Middle frontal gyrus (tissue), 1 donor: ENCODE data around the gene TMTC1.

Experiments used
- DNase-seq: peaks from one replicate; pipeline ENCODE4 v3.0.0-alpha.2; 2015; ENCODE audit warnings: low spot score; ENCODE audit errors: extremely low spot score

TMTC1 gene

DNA sequence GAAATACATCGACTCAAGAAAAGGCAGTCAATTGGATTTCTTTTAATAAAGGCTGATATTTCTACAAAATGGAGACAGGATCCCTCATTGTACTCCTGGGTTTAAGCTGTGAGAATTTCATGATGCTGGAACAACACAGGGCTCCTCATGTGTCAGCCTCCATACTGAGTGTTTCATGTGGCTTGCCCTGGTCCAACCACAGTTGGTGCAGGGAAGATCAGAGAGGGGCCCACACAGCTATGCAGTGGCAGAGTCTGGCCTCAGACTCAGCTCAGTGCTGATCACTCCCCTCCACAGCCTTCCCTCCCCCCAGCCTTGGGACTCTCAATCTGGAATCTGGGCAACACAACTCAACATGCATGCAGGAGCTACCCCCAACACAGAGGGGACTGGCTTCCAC is 163.7 kb downstream of the TMTC1 start:
- DNase-seq: no peak

DNA sequence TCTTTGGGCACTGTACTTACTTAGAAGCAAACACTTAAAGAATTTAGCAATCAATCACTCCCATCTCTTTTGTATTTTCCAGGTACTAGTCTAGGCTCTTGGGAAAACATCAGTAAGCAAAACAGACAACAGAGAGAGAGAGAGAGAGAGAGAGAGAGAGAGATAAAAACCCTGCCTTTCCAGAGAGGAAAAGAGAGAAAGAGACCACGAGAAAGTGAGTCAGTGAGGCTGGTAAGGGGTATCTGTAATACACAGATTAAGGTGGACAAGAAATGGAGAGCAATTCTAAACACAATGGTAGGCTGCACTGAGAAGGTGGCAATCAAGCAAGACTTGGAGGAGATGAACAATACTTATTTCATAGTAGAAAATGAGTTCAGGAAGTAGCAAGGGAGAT is 166.3 kb downstream of the TMTC1 start:
- no peak for DNase-seq

DNA sequence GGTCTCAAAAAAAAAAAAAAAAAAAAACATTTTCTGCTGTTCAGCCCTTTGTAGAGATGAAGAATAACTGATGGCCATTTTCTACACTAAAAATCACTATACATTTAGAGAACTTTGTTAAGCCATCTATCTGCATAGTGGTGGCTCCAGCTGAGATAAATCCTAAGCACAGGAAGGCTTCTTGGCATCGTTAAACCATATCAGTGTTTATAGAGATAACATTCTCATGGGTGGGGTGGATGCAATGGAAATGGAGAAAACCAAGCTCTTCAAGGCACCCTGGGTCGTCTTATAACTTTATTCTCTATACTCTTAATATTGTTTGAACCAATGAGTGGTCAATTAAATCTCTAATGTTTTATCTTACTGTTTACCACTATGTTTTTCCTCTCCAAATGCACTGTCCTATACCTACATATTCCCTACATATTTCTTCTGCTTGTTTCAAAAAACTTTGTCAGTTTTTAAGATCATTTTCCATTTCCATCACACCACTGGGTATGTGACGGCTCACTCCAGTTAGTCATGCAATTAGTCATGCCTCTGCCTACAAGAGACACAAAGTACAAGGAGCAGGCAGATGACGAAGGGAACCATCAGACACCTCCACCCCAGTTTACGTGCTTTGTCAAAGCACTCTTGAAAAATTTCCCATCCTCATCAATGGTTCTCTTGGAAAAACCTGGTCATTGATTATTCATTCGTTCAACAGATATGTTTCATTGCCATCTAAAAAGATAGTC is 166.9 kb downstream of the TMTC1 start:
- no peak for DNase-seq

DNA sequence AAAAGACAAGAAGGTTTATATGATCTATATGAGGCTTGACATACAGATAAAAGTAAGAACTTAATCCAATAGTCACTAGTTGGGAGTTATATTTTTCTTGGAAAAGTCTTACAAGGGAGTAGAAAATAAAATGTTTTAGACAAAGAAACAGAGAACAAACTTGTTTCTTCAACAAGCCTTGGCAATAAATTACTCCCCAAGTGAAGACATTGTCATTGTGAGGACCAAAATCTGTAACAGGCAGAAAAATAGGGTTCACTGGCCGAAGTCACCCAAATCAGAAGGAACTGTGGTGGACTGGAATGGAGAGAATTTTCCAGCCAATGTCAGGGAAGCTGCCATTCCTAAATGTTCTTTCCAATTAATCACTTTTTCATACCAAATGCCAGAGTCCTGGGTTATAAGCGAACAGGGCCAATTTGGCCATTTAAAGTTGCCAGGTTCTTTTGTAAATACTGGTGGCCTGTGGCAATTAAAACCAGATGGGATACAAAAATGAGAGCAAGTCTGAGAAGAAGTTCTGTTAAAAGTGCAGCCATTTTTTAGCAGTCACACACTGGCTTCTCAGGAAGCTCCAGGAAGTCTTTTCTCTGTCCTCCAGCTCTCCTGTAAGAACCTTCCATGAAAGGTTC is 168.9 kb downstream of the TMTC1 start:
- DNase-seq: no peak

DNA sequence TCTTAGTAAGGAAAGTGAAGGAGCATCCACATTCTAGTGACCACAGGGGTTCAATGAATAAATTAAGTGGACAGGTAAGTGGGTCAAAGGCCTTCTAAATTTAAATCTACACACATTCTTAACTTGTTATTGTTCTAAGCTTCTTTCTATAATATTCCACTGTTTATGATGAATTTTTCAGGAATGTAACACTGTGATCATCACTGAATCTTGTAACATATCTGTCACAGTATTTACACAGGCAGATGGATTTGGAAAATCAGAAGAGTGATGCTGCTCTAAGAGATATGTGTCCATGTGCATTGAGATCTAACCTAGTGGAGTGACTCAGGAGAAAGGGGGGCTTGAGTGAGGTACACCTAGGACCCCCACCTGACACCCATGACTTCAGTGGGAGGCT is 170.8 kb downstream of the TMTC1 start:
- DNase-seq: no peak

DNA sequence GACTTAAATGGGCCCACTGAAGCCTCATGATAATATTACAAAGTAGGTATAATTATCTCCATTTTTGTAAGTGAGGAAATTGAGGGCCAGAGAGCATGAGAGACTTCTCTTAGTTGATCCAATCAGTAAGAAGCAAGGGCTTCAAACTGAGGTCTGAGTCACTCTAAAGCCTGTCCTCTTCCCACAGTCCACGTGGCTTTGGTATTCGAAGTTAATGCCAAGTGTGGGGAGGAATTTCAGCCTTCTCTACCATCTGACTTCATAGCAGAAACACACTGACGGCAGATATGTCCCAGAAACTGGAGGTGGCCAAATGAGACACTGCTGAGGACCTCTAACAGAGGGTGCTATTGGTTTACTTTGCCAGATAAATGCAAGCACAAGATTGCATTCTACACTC is 171.8 kb downstream of the TMTC1 start:
- no peak for DNase-seq

DNA sequence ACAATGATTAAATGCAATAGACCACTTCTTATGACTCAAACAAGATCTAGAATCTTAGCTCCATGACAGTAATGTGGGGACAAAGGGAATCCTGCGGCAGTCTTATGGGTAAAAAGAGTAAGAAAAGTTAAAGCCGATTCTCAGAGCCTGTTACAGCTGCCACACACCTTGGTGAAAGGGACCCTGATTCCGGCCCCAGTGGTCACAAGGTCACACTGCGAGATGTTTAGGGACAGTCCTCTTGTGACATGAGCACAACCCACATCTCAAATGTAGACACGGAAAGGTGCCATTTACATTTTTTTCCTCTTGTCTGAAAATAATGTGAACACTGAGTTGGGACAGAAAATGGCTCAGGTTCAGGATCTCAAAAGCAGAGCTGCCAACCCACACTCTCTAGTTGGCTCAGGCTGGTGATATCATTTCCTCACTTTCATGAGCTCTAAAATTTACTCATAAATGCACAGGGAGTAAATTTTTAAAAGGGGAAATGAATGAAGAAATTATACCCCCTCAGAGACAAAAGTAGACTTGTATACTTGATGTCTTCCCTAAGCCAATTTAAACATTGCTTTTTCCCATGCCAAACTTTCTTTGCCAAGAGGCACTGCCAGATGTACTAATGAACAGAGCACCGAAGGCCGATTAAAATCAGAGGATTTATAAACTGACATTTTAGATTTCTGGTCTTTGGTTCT is 173.1 kb downstream of the TMTC1 start:
- DNase-seq: no peak

DNA sequence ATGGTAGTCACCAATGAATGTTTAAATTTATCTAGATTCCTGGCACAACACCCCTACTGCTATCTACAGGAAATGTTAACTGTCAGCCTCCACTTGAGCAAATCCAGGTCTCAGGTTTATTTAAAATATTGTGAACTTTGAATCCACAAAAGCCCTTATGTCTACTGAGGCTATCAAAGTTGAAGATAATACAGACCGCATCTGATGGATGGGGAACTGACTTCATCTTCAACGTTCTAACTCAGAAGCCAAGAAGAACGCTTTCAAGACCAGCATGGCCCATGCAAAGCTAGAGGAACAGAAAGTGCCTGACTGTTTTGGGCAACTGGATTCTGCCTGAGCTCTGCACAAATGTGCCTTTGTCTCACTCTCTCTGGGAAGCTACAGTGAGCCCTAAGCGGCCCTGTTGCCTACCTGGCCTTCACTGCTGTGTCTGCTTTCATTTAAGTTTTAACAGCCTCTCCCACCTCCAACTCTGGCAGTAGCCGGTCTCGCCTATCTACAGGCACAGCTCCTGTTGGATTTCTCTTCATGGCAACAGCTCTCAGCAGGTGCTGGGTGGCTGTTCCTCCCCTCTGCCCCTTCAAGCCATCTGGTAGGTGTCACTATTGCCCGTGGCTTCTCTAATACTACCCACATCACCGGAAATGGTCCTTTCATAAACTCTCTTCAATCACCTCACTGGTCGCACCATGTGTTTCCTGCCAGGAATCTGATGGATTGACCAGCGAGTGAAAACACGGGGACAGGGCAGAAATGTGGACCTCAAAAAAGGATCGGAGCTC is 174.1 kb downstream of the TMTC1 start:
- DNase-seq: no peak

DNA sequence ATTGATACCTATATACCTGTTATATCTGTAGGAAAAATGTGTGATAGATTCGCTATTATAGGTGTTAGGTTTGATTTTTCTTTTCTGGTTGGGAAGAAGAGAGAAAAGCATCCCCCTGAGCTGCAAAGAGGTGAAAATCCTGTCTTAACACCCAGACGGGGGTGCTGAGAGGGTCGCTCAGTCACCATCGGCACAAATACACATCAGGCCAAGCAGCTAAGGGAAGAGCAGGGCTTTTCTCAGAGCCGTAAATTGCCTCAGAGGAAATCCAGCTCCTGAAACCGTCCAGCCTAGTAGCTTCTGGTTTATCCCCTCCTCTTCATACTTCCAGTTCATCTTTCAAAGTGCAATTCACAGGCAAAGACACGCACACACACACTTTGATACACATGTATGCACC is 175.2 kb downstream of the TMTC1 start:
- no peak for DNase-seq

DNA sequence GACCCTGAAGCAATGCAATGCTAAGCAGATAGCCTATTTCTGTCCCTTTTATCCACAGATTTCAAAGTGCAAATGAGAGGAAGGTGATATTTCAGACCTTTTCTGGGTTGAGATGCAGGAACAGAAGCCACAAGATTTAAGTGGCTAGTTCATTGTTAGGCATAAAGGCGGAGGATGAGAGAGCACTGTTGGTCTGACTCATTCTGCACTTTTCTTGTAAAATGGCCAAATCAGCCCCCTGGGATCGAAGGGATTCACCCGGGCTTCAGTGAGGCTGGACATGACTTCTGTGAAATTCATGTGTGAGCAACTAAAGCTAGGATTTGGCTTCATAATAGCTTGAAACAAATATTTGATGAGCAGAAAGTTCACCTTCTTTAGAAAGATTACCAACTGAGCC is 184.4 kb downstream of the TMTC1 start:
- no peak for DNase-seq

DNA sequence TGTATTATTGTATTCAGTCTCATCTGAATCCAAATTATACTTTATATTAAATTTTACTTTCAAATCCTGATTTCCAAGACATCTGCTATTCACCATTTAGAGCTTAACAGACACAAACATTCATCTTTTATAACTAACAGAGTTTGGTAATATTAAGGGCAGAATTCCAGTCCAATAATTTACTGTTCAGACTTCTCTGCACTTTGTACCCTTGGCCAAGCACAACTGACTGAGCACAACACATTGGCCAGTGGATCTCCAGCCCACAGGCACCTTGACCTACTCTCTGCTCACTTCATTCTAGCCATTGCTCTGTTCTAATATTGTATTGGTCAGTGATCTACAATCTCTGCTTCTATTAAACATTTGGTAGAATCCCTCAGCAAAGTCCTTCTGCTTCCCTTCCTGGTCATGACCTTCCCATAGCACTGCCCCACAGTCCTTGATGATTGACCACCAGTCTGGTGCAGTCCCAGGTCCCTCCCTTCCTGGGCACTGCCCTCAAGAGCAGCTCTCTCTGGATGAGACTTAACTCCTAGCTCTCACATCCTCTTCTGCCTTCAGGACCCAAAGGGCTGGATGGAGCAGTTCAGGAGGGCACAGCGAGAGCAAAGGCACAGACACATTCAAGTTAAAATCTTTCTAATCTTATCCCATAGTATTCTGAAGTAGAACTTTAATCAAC is 188.5 kb downstream of the TMTC1 start:
- no peak for DNase-seq

DNA sequence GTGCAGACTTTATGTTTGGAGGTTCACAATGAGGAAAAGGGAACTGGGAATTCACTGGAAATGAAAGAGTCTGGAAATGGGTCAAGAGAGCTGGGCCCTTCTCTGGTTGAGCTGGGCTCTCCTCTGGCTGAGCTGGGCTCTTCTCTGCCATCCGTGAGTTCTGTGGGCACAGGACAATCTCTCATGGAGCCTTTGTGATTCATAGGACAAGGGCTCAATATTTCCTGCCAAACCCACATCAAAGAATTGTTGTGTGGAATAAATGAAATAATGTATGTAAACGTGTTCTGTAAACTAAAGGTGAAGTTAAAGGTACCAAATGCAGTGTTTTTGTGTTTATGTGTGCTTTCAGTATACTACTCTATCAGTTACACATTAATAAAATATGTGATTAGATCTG is 190.7 kb downstream of the TMTC1 start:
- no peak for DNase-seq

DNA sequence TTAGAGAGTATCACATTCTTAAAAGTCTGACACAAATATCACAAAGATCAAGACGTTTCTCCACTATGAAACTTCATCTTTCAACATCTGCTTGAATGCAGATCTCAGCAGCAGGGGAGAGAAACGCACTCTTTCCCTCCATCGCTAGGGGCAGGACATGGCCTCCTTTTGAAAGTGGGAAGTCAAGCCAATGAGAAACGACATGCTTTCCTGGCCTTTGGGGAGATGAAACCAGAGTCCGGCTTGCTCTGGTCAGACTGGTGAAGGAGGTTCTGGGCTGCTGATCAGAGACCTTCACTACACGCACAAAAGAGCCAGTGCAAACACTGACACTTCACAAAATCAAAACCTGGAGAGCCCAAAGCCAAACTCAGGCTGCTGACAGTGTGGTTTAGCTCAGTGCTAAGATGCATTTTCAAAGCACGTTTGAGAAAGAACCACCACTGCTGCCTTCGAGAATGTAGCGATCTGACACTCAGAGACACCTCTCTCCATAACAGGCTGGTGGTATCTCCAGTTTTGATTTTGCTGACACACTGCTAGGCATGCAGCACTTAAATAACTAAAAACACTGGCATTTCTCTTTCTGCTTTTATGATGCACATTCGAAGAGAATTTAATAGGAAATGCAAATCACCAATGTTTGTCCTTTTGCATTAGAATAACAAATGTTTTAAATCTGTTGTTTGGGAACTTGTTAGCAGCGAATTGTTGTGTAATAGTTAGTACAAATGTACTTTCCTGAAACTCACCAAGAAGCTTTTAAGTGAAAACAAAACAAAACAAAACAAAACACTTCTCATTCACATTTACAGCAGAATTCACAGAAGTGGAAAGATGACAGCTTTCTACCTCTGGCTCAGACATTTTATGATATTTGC is 192.4 kb downstream of the TMTC1 start:
- DNase-seq: no peak

DNA sequence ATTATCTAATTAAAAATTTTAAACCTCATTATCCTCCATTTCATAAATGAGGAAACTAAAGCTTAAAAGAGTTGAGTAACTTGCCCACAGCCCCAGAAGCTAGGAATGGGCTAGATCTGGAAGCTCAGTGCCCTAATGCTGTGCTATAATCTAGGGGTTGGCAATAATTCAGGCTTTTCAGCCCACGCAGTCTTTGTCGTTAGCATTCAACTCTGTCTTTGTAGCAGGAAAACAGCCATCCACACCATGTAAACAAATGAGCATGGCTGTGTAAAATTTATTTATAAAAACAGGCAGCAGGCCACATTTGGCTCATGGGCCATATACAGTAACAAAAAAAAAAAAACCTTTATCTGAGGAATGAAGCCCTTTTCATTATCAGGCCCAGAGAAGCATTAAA is 193.9 kb downstream of the TMTC1 start:
- DNase-seq: no peak

DNA sequence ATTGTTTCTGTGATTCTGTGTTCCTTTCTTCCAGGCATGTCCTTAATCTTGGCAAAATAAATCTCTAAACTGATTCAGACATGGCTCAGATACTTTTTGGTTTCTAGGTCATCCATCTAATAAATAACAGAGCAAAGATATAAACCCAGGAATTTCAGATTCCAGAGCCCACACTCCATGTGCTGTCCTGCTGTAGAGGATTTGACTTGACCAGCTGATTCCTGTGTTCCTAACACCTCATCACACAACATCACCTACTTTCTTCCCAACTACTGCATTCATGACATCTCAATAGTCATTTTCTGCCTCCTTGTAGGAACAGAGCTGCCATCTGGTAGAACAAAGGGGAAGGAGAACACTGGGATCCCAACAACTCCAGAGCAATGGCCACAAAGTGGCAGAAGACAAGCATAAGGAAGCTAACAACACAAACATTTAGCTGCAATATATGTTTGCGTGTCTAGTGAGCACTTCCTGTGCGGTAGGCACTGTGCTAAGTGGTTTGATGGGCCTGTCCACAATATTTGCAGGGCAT is 194.4 kb downstream of the TMTC1 start:
- no peak for DNase-seq

DNA sequence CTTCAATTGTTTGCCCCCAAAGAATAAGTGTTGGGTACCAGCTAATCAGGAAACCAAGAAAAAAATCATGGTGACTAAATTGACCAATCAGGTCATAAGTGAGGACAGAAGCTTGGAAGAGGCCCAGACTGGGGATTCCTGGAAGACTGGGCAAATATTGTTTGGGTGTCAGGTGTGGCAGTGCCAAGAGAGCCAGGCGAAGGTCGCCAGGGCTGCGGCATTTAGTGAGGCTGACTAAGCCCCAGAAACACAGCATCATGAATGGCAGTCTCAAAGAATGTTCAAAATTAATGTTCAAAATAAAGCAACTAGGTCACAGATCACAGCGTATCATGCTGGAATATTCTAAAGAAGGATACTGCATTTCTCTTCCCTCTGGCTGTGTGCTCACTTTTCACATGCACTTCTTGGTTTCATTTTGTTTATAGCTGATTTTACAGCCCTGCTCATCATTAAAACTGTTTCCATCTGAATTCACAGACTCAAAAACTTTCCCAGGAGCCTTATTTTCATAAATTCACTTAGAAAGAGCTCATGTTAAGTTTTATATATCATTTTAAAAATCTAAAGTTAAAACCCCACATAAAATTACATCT is 201.0 kb downstream of the TMTC1 start:
- no peak for DNase-seq

DNA sequence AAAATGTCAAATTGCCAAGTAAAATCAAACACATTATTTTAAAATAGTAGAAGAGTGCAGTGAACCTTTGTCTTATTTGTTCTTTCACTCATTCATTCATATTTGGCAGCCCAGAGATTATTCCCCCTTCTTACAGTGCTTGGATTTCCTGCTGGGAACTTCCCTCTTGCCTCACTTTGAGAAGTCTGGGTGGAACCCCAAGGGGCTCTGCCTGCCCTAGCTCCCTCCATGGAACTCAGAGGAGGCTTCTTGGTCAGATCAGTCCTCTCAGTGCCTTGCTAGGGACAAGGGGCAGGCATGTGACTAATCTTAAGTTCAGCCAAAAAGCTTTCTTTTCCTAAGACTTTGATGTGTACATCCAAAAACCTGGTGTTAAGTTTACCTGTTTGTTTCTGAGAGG is 201.6 kb downstream of the TMTC1 start:
- no peak for DNase-seq

DNA sequence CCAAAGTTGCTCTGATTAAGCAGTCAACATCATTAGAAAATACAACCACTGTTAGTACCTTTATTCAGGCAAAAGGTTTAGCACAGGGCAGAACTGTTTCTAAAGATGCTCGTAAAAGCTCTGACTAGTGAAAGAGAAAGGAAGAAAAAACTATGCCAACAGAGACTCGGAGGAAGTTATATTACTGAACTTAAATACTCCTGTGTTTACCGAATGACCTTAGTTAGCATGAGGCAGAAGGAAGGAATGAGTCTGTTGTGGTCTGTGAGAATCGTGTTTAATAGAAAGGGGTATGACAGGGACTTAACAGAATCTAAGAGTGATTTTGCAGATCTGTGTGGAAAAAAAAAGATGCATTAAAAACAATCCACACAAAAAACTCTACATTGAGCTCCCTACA is 202.1 kb downstream of the TMTC1 start:
- no peak for DNase-seq

DNA sequence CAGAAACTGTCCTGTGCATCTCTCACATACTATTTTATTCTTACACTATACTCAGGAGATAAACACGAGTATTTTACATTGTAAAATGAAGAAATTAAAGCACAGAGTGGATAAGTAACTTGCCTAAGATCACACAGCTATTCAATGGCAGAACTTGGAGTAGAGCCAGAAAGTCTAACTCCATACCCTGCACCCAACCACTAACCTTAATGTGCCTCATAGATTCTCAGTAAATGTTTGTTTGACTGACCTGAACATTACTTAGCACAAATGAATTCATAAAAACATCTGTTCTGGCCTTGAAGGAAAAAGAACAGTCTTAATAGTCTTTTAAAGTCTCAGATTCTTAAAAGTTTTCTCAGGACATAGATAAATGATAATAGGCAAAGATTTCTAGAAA is 202.8 kb downstream of the TMTC1 start:
- no peak for DNase-seq

DNA sequence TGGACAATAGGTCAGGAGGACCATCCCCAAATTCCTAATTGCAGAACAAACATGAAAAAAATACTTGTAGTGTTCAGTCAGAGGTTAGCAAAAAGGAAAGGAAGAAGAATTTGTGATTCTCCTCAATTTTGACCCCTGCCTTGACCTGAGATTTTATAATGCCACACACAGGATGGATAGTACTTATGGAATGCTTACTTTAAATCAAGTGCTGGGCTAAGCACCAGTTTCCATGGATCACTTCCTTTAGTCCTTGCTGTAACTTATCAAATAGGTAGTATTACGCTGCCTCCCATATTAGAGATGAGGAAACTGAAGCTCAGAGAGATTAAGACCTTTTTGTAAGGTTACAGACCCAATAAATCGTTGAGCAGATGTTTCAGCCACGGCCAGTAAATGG is 205.0 kb downstream of the TMTC1 start:
- no peak for DNase-seq
